Stimulated activated CD4-positive, alpha-beta T cell treated with anti-CD3 and anti-CD28 coated beads, TNF-alpha, amount 100 ng/mL, for 48 hours (primary cell): ENCODE results near the gene ARSJ.
"Not testable (repeated sequence)": the region's sequence is repeated elsewhere in the genome, so short reads cannot be mapped to it uniquely, and the experiment has no call there.

Source experiments
- DNase-seq, 3 donors: peaks; one replicate each; pipeline ENCODE4 v3.0.0-alpha.2; 2020; ENCODE audit warnings: low read depth in 3 of 3

The ARSJ gene

GRCh38 chr4:113979148-113979904 is at the start of gene ARSJ:
ARSJ (minus strand) TSS chr4:113979647; CDS start chr4:113978834, 813 bp downstream.
- peak in 1 of 3 donors; percentile 14 for DNase-seq

- DNase-seq, result no peak
These were observed 48.6 kb upstream of the ARSJ start for GRCh38 chr4:114028071-114028470.

GRCh38 chr4:114027596-114027995 is 48.1 kb upstream of the ARSJ start:
- no peak for DNase-seq

- DNase-seq, result no peak
These were observed 47.0 kb upstream of the ARSJ start for GRCh38 chr4:114026447-114026846.

GRCh38 chr4:114025176-114025777 is 45.8 kb upstream of the ARSJ start:
- DNase-seq, result no peak

GRCh38 chr4:114021451-114021850 is 42.0 kb upstream of the ARSJ start:
- DNase-seq, result no peak

GRCh38 chr4:114019969-114020358 is 40.5 kb upstream of the ARSJ start:
- DNase-seq, result no peak

- no peak for DNase-seq
These were observed 40.0 kb upstream of the ARSJ start for GRCh38 chr4:114019276-114019968.

- DNase-seq, result no peak
These were observed 37.9 kb upstream of the ARSJ start for GRCh38 chr4:114017120-114017917.

- no peak for DNase-seq
These were observed 36.0 kb upstream of the ARSJ start for GRCh38 chr4:114015444-114015899.

- DNase-seq, result not testable (repeated sequence)
These were observed 33.8 kb upstream of the ARSJ start for GRCh38 chr4:114013201-114013600.

- no peak for DNase-seq
These were observed 33.3 kb upstream of the ARSJ start for GRCh38 chr4:114012749-114013148.

- no peak for DNase-seq
These were observed 26.4 kb upstream of the ARSJ start for GRCh38 chr4:114005569-114006442.

GRCh38 chr4:114004483-114005226 is 25.2 kb upstream of the ARSJ start:
- not testable (repeated sequence) for DNase-seq

GRCh38 chr4:113998531-113998930 is 19.1 kb upstream of the ARSJ start:
- no peak for DNase-seq

GRCh38 chr4:113998079-113998478 is 18.6 kb upstream of the ARSJ start:
- no peak for DNase-seq

GRCh38 chr4:113997206-113997605 is 17.8 kb upstream of the ARSJ start:
- DNase-seq, result no peak

GRCh38 chr4:113996599-113997177 is 17.2 kb upstream of the ARSJ start:
- no peak for DNase-seq

GRCh38 chr4:113993887-113994286 is 14.4 kb upstream of the ARSJ start:
- DNase-seq, result no peak

GRCh38 chr4:113990886-113991285 is 11.4 kb upstream of the ARSJ start:
- DNase-seq, result no peak
